Gastrocnemius medialis (tissue), 4 donors: Measurements from ENCODE around the gene FAM227B.

Experiments
- CTCF ChIP-seq, 5 experiments: fragments of 450-650 bp in 3 of 5; fragments of 200-600 bp in 2 of 5; sonication (generic) in 2 of 5; IDR thresholded peaks in 4 of 5; conservative IDR thresholded peaks in 1 of 5; 1 replicate in 4 of 5; 2 replicates in 1 of 5; pipeline ENCODE4 v1.5.1; 2016 to 2019; ENCODE audit warnings: antibody characterized with exemption in 5 of 5, mild to moderate bottlenecking in 3 of 5, moderate library complexity in 3 of 5
- POLR2A ChIP-seq, 2 donors: fragments of 450-650 bp; IDR thresholded peaks; one replicate each; pipeline ENCODE4 v1.6.1; 2017; ENCODE audit warnings: antibody characterized with exemption in 2 of 2, mild to moderate bottlenecking in 2 of 2, moderate library complexity in 2 of 2

GRCh38 chr15:49495993-49496753, 124.4 kb downstream of the FAM227B start:
- TF ChIP-seq CTCF (IDR thresholded peaks at IDR 0.05 in 4 of 5, conservative IDR thresholded peaks at IDR 0.05 in 1 of 5) (no peak), POLR2A (IDR thresholded peaks at IDR 0.05) (no peak)
